Activated CD8-positive, alpha-beta memory T cell treated with anti-CD3 and anti-CD28 coated beads, Interleukin-2, amount 50 U/mL, for 1 hour (primary cell): ENCODE data around the gene TBX1.

Experiments
- DNase-seq: peaks from one replicate; pipeline ENCODE4 v3.0.0-alpha.2; 2020; ENCODE audit errors: extremely low read depth

TBX1 gene

GRCh38 chr22:19811811-19812771 is 51.5 kb downstream of the TBX1 start:
- no peak for DNase-seq

- no peak for DNase-seq
Observed at GRCh38 chr22:19812910-19813309, 52.3 kb downstream of the TBX1 start.

- DNase-seq, result no peak
Observed at GRCh38 chr22:19814428-19814827, 53.9 kb downstream of the TBX1 start.

- no peak for DNase-seq
Observed at GRCh38 chr22:19815093-19815822, 54.7 kb downstream of the TBX1 start.

GRCh38 chr22:19815823-19816290 is 55.3 kb downstream of the TBX1 start:
- no peak for DNase-seq

- no peak for DNase-seq
Observed at GRCh38 chr22:19816372-19817119, 56.0 kb downstream of the TBX1 start.
